ENCODE measurements around the gene UBALD1. TPM values are rescaled to one million over a fixed set of nuclear protein-coding genes. Genes with fewer than 3 reads are reported as not detected.

Gene UBALD1
- total RNA-seq, 2 experiments from 2014 or later: 12.2 to 13.4 TPM

DNA sequence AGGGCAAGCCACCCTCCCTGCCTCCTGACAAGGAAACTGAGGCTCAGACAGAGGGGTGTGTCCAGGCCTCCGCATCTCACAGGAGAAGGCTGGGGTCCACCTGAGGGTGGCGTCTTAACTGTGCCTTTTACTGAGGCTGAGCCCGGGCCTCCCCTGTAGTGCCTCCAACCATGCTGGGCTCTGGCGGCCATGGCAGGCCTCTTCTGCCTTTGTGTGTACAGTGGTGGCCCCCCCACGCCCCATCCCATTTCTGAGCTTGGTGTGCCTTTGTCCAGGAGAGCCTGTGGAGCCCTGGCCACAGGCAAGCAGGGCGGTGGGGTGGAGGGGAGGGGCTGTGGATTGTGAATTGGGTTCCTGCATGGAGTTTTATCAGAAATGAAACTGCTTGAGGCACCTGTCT, 41.1 kb upstream of the UBALD1 start:
- H3K27ac Mint-ChIP-seq: no peak overlapping the region
- H3K27me3 Mint-ChIP-seq: no peaks in the 10 kb centered on the region
- H3K36me3 Mint-ChIP-seq (ENCODE audit: low read depth): peaks cover 21% of the 10 kb centered on the region
- intact Hi-C loops (cut with micrococcal nuclease): no loop called here
- no peak for DNase-seq
- H3K4me3 Mint-ChIP-seq: no peak overlapping the region
- ATAC-seq: no peak
- ChIA-PET CTCF (no interaction called here), POLR2A (no interaction called here)
- TF ChIP-seq, protein P1, sequence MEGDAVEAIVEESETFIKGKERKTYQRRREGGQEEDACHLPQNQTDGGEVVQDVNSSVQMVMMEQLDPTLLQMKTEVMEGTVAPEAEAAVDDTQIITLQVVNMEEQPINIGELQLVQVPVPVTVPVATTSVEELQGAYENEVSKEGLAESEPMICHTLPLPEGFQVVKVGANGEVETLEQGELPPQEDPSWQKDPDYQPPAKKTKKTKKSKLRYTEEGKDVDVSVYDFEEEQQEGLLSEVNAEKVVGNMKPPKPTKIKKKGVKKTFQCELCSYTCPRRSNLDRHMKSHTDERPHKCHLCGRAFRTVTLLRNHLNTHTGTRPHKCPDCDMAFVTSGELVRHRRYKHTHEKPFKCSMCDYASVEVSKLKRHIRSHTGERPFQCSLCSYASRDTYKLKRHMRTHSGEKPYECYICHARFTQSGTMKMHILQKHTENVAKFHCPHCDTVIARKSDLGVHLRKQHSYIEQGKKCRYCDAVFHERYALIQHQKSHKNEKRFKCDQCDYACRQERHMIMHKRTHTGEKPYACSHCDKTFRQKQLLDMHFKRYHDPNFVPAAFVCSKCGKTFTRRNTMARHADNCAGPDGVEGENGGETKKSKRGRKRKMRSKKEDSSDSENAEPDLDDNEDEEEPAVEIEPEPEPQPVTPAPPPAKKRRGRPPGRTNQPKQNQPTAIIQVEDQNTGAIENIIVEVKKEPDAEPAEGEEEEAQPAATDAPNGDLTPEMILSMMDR (IDR thresholded peaks at IDR 0.05): no peak
- H3K9me3 Mint-ChIP-seq: no peaks in the 10 kb centered on the region
- peaks cover 23% of the 10 kb centered on the region for H3K4me1 Mint-ChIP-seq (ENCODE audit: low read depth)

GRCh38 chr16:4654964-4655590, 40.4 kb upstream of the UBALD1 start:
- Mint-ChIP-seq H3K27me3 (no peaks in the 10 kb centered on the region), H3K36me3 (ENCODE audit: low read depth) (peaks cover 26% of the 10 kb centered on the region), H3K4me3 (no peak overlapping the region), H3K4me1 (ENCODE audit: low read depth) (peaks cover 21% of the 10 kb centered on the region), H3K9me3 (no peaks in the 10 kb centered on the region), H3K27ac (no peak overlapping the region)
- no peak for DNase-seq
- TF ChIP-seq, protein P1 (IDR thresholded peaks at IDR 0.05): no peak
- intact Hi-C loops (cut with micrococcal nuclease): no loop called here
- POLR2A ChIA-PET: interaction anchor here (1.5 kb wide), 1 partner anchor 37 kb away, joined by 4 read pairs; no protein-coding TSS in a partner anchor
- CTCF ChIA-PET: no interaction called here
- ATAC-seq: no peak

- ChIA-PET POLR2A (interaction anchor here (1.5 kb wide), 1 partner anchor 38 kb away, joined by 4 read pairs; no protein-coding TSS in a partner anchor), CTCF (interaction anchor here (1.0 kb wide), 1 partner anchor 30 kb away, joined by 5 read pairs; the partner anchor contains the start of gene MGRN1)
- ATAC-seq: no peak
- Mint-ChIP-seq H3K36me3 (ENCODE audit: low read depth) (peaks cover 30% of the 10 kb centered on the region), H3K27me3 (no peaks in the 10 kb centered on the region), H3K9me3 (no peaks in the 10 kb centered on the region), H3K4me1 (ENCODE audit: low read depth) (peaks cover 18% of the 10 kb centered on the region), H3K27ac (no peak overlapping the region), H3K4me3 (no peak overlapping the region)
- DNase-seq: no peak
- intact Hi-C loops (cut with micrococcal nuclease): no loop called here
- TF ChIP-seq, protein P1 (IDR thresholded peaks at IDR 0.05): no peak
Observed at GRCh38 chr16:4654011-4654963, 39.6 kb upstream of the UBALD1 start.

- peaks cover 18% of the 10 kb centered on the region for H3K4me1 Mint-ChIP-seq (ENCODE audit: low read depth)
- TF ChIP-seq, protein P1 (IDR thresholded peaks at IDR 0.05): no peak
- ChIA-PET POLR2A (no interaction called here), CTCF (no interaction called here)
- no peak overlapping the region for H3K27ac Mint-ChIP-seq
- peaks cover 36% of the 10 kb centered on the region for H3K36me3 Mint-ChIP-seq (ENCODE audit: low read depth)
- no peak for DNase-seq
- H3K9me3 Mint-ChIP-seq: no peaks in the 10 kb centered on the region
- no peak overlapping the region for H3K4me3 Mint-ChIP-seq
- intact Hi-C loops (cut with micrococcal nuclease): no loop called here
- no peak for ATAC-seq
- no peaks in the 10 kb centered on the region for H3K27me3 Mint-ChIP-seq
Observed at GRCh38 chr16:4652561-4652960, 37.9 kb upstream of the UBALD1 start.

DNA sequence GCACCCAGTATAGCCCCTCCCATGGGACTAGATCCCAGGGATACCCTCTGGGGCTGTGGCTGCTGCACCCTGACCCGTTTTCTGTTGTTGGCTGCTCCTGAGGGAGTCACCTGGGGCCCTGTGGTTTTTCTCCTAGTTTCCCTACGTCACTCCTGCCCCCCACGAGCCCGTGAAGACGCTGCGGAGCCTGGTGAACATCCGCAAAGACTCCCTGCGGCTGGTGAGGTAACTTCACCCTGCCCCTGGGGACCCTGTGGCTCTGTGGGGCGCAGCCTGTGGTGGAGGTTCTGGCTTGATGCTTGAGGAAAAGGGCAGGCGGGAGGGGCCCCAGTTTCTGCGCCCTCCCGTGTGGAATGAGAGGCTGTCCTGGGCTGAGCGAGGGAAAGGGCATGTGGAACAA, 37.1 kb upstream of the UBALD1 start:
- Mint-ChIP-seq H3K27me3 (no peaks in the 10 kb centered on the region), H3K4me3 (no peak overlapping the region), H3K36me3 (ENCODE audit: low read depth) (peaks cover 36% of the 10 kb centered on the region), H3K4me1 (ENCODE audit: low read depth) (peaks cover 25% of the 10 kb centered on the region), H3K9me3 (no peaks in the 10 kb centered on the region), H3K27ac (no peak overlapping the region)
- CTCF ChIA-PET: no interaction called here
- POLR2A ChIA-PET: interaction anchor here (1.0 kb wide), 1 partner anchor 26 kb away, joined by 3 read pairs; no protein-coding TSS in a partner anchor
- no peak for ATAC-seq
- DNase-seq: no peak
- TF ChIP-seq, protein P1 (IDR thresholded peaks at IDR 0.05): no peak
- intact Hi-C loops (cut with micrococcal nuclease): no loop called here

All from activated CD8-positive, alpha-beta T cell treated with anti-CD3 and anti-CD28 coated beads for 36 hours (primary cell).